ENCODE results near the gene COQ8B.

The COQ8B gene

GRCh38 chr19:40750058-40750873 is 33.6 kb upstream of the COQ8B start, which contains the start of gene ACTMAP:
TSS of gene ACTMAP (minus strand) at chr19:40750477. CDS start at chr19:40749803, 674 bp downstream.
- ATAC-seq, result peak; percentile 90
- Mint-ChIP-seq H3K27ac (peak within 1 kb of the TSS; percentile 96), H3K27me3 (peaks cover 4% of the 10 kb centered on the region), H3K4me3 (peak within 1 kb of the TSS; percentile 95), H3K36me3 (ENCODE audit: low read depth) (peaks cover 36% of the 10 kb centered on the region), H3K9me3 (no peaks in the 10 kb centered on the region), H3K4me1 (peaks cover 45% of the 10 kb centered on the region)
- peak; percentile 99 for DNase-seq

- DNase-seq, result no peak
- Mint-ChIP-seq H3K27me3 (peaks cover 4% of the 10 kb centered on the region), H3K4me1 (peaks cover 25% of the 10 kb centered on the region)
Measured at GRCh38 chr19:40747536-40747935, 30.9 kb upstream of the COQ8B start.

GRCh38 chr19:40745402-40745780 is 28.7 kb upstream of the COQ8B start:
- Mint-ChIP-seq H3K27ac (no peak overlapping the region), H3K4me1 (peaks cover 18% of the 10 kb centered on the region), H3K36me3 (ENCODE audit: low read depth) (peaks cover 2% of the 10 kb centered on the region), H3K4me3 (no peak overlapping the region), H3K9me3 (no peaks in the 10 kb centered on the region), H3K27me3 (peaks cover 1% of the 10 kb centered on the region)
- DNase-seq (no peak), ATAC-seq (no peak)

More at GRCh38 chr19:40747536-40747935, 30.9 kb upstream of the COQ8B start:
- Mint-ChIP-seq H3K4me3 (no peak overlapping the region), H3K27ac (no peak overlapping the region), H3K36me3 (ENCODE audit: low read depth) (peaks cover 19% of the 10 kb centered on the region), H3K9me3 (no peaks in the 10 kb centered on the region)
- no peak for ATAC-seq

GRCh38 chr19:40744554-40745401 is 28.1 kb upstream of the COQ8B start:
- Mint-ChIP-seq H3K4me3 (no peak overlapping the region), H3K36me3 (ENCODE audit: low read depth) (no peaks in the 10 kb centered on the region), H3K27me3 (no peaks in the 10 kb centered on the region), H3K9me3 (no peaks in the 10 kb centered on the region), H3K4me1 (peaks cover 12% of the 10 kb centered on the region), H3K27ac (no peak overlapping the region)
- ATAC-seq, result peak; percentile 52
- DNase-seq, result peak; percentile 53

- no peak overlapping the region for H3K4me3 Mint-ChIP-seq
- DNase-seq, result no peak
- no peak for ATAC-seq
- no peaks in the 10 kb centered on the region for H3K9me3 Mint-ChIP-seq
- H3K4me1 Mint-ChIP-seq, result peaks cover 7% of the 10 kb centered on the region
- H3K27ac Mint-ChIP-seq, result no peak overlapping the region
- H3K36me3 Mint-ChIP-seq (ENCODE audit: low read depth), result no peaks in the 10 kb centered on the region
- H3K27me3 Mint-ChIP-seq, result no peaks in the 10 kb centered on the region
Measured at GRCh38 chr19:40743926-40744325, 27.2 kb upstream of the COQ8B start.

- H3K36me3 Mint-ChIP-seq (ENCODE audit: low read depth), result no peaks in the 10 kb centered on the region
- peaks cover under 1% of the 10 kb centered on the region for H3K4me1 Mint-ChIP-seq
Measured at GRCh38 chr19:40742886-40743285, 26.2 kb upstream of the COQ8B start.

GRCh38 chr19:40742477-40742876 is 25.8 kb upstream of the COQ8B start:
- H3K9me3 Mint-ChIP-seq, result no peaks in the 10 kb centered on the region
- H3K4me3 Mint-ChIP-seq, result no peak overlapping the region
- ATAC-seq (no peak), DNase-seq (no peak)
- peaks cover 2% of the 10 kb centered on the region for H3K36me3 Mint-ChIP-seq (ENCODE audit: low read depth)
- no peaks in the 10 kb centered on the region for H3K27me3 Mint-ChIP-seq
- H3K27ac Mint-ChIP-seq, result no peak overlapping the region
- no peaks in the 10 kb centered on the region for H3K4me1 Mint-ChIP-seq

More at GRCh38 chr19:40742886-40743285, 26.2 kb upstream of the COQ8B start:
- no peak overlapping the region for H3K4me3 Mint-ChIP-seq
- H3K9me3 Mint-ChIP-seq, result no peaks in the 10 kb centered on the region
- no peak overlapping the region for H3K27ac Mint-ChIP-seq
- DNase-seq (no peak), ATAC-seq (no peak)
- H3K27me3 Mint-ChIP-seq, result no peaks in the 10 kb centered on the region

GRCh38 chr19:40741527-40742390 is 25.1 kb upstream of the COQ8B start:
- H3K9me3 Mint-ChIP-seq, result no peaks in the 10 kb centered on the region
- H3K27me3 Mint-ChIP-seq, result no peaks in the 10 kb centered on the region
- no peak overlapping the region for H3K27ac Mint-ChIP-seq
- DNase-seq (no peak), ATAC-seq (no peak)
- H3K4me1 Mint-ChIP-seq, result no peaks in the 10 kb centered on the region
- H3K4me3 Mint-ChIP-seq, result no peak overlapping the region
- peaks cover 2% of the 10 kb centered on the region for H3K36me3 Mint-ChIP-seq (ENCODE audit: low read depth)

- Mint-ChIP-seq H3K4me3 (no peak overlapping the region), H3K9me3 (no peaks in the 10 kb centered on the region), H3K36me3 (ENCODE audit: low read depth) (peaks cover 2% of the 10 kb centered on the region)
Measured at GRCh38 chr19:40740747-40741146, 24.1 kb upstream of the COQ8B start.

GRCh38 chr19:40739871-40740703 is 23.4 kb upstream of the COQ8B start:
- Mint-ChIP-seq H3K27me3 (no peaks in the 10 kb centered on the region), H3K4me1 (no peaks in the 10 kb centered on the region), H3K4me3 (no peak overlapping the region), H3K36me3 (ENCODE audit: low read depth) (peaks cover 2% of the 10 kb centered on the region), H3K9me3 (no peaks in the 10 kb centered on the region), H3K27ac (no peak overlapping the region)
- ATAC-seq, result no peak
- no peak for DNase-seq

More at GRCh38 chr19:40740747-40741146, 24.1 kb upstream of the COQ8B start:
- Mint-ChIP-seq H3K4me1 (no peaks in the 10 kb centered on the region), H3K27me3 (no peaks in the 10 kb centered on the region), H3K27ac (no peak overlapping the region)
- ATAC-seq, result no peak
- DNase-seq, result no peak

- Mint-ChIP-seq H3K27me3 (no peaks in the 10 kb centered on the region), H3K4me3 (no peak overlapping the region), H3K27ac (peak overlapping the region; percentile 60), H3K36me3 (ENCODE audit: low read depth) (peaks cover 4% of the 10 kb centered on the region), H3K4me1 (no peaks in the 10 kb centered on the region), H3K9me3 (no peaks in the 10 kb centered on the region)
- ATAC-seq (no peak), DNase-seq (no peak)
Measured at GRCh38 chr19:40739030-40739839, 22.5 kb upstream of the COQ8B start.

- Mint-ChIP-seq H3K4me1 (no peaks in the 10 kb centered on the region), H3K4me3 (no peak overlapping the region), H3K27ac (no peak overlapping the region), H3K27me3 (no peaks in the 10 kb centered on the region), H3K36me3 (ENCODE audit: low read depth) (peaks cover 15% of the 10 kb centered on the region), H3K9me3 (no peaks in the 10 kb centered on the region)
- ATAC-seq (no peak), DNase-seq (no peak)
Measured at GRCh38 chr19:40737102-40737644, 20.5 kb upstream of the COQ8B start.

GRCh38 chr19:40736661-40737060 is 20.0 kb upstream of the COQ8B start:
- DNase-seq, result no peak
- H3K4me3 Mint-ChIP-seq, result no peak overlapping the region
- no peaks in the 10 kb centered on the region for H3K4me1 Mint-ChIP-seq
- H3K36me3 Mint-ChIP-seq (ENCODE audit: low read depth), result peaks cover 15% of the 10 kb centered on the region
- no peaks in the 10 kb centered on the region for H3K27me3 Mint-ChIP-seq
- no peak for ATAC-seq
- H3K9me3 Mint-ChIP-seq, result no peaks in the 10 kb centered on the region
- H3K27ac Mint-ChIP-seq, result no peak overlapping the region
